GM19099 (cell line): ENCODE data around the gene SEMA7A.

ENCODE experiments used
- POLR2A ChIP-seq: IDR thresholded peaks from 3 replicates; pipeline ENCODE4 v1.6.1; 2011; ENCODE audit warnings: low read depth; ENCODE audit not compliant: insufficient read length; ENCODE audit errors: extremely low read depth

Gene SEMA7A

GRCh38 chr15:74384566-74384880 is 49.2 kb downstream of the SEMA7A start:
- no peak for TF ChIP-seq POLR2A

GRCh38 chr15:74383695-74384565 is 49.8 kb downstream of the SEMA7A start:
- TF ChIP-seq POLR2A, result peak; percentile 50

- TF ChIP-seq POLR2A, result no peak
Measured at GRCh38 chr15:74383286-74383685, 50.5 kb downstream of the SEMA7A start.

GRCh38 chr15:74382004-74382816 is 51.5 kb downstream of the SEMA7A start:
- TF ChIP-seq POLR2A, result peak; percentile 14

- TF ChIP-seq POLR2A, result no peak
Measured at GRCh38 chr15:74381481-74381880, 52.3 kb downstream of the SEMA7A start.

- no peak for TF ChIP-seq POLR2A
Measured at GRCh38 chr15:74381190-74381453, 52.6 kb downstream of the SEMA7A start.

- no peak for TF ChIP-seq POLR2A
Measured at GRCh38 chr15:74380361-74381189, 53.2 kb downstream of the SEMA7A start.

GRCh38 chr15:74378848-74379247 is 54.9 kb downstream of the SEMA7A start:
- no peak for TF ChIP-seq POLR2A

GRCh38 chr15:74377831-74378766 is 55.7 kb downstream of the SEMA7A start:
- TF ChIP-seq POLR2A, result no peak

- TF ChIP-seq POLR2A, result no peak
Measured at GRCh38 chr15:74376825-74377581, 56.8 kb downstream of the SEMA7A start.

- no peak for TF ChIP-seq POLR2A
Measured at GRCh38 chr15:74376226-74376625, 57.5 kb downstream of the SEMA7A start.

- TF ChIP-seq POLR2A, result no peak
Measured at GRCh38 chr15:74375303-74375693, 58.5 kb downstream of the SEMA7A start.

GRCh38 chr15:74374648-74375302 is 59.0 kb downstream of the SEMA7A start:
- no peak for TF ChIP-seq POLR2A

GRCh38 chr15:74373731-74374647 is 59.8 kb downstream of the SEMA7A start:
- no peak for TF ChIP-seq POLR2A
